ENCODE measurements around the gene FIP1L1.

FIP1L1 gene

GRCh38 chr4:53477038-53477565 is 99.7 kb downstream of the FIP1L1 start:
- TF ChIP-seq CTCF (IDR thresholded peaks at IDR 0.05; ENCODE audit: low read depth, low read length, missing control alignments): no peak
- Histone ChIP-seq H3K36me3 (replicated peaks) (no peaks in the 10 kb centered on the region), H3K4me3 (ENCODE audit: low read depth, low read length) (no peak overlapping the region), H3K27ac (peak overlapping the region; percentile 81), H3K27me3 (replicated peaks) (no peaks in the 10 kb centered on the region)
- in situ Hi-C loops (cut with HindIII; ENCODE audit: low pct_ligation_motif_present, low sequenced_read_pairs): no loop called here
- no peak for DNase-seq

- in situ Hi-C loops (cut with HindIII; ENCODE audit: low pct_ligation_motif_present, low sequenced_read_pairs): no loop called here
- no peak for DNase-seq
- no peaks in the 10 kb centered on the region for H3K27me3 ChIP-seq (replicated peaks)
- H3K27ac ChIP-seq: peak overlapping the region; percentile 81
- no peaks in the 10 kb centered on the region for H3K36me3 ChIP-seq (replicated peaks)
- TF ChIP-seq CTCF (IDR thresholded peaks at IDR 0.05; ENCODE audit: low read depth, low read length, missing control alignments): no peak
- H3K4me3 ChIP-seq (ENCODE audit: low read depth, low read length): no peak overlapping the region
These were observed 100.2 kb downstream of the FIP1L1 start for GRCh38 chr4:53477636-53478035.

- peak; percentile 85 for DNase-seq
- TF ChIP-seq CTCF (IDR thresholded peaks at IDR 0.05; ENCODE audit: low read depth, low read length, missing control alignments): no peak
- no peak overlapping the region for H3K4me3 ChIP-seq (ENCODE audit: low read depth, low read length)
- H3K27ac ChIP-seq: peak overlapping the region; percentile 85
- in situ Hi-C loops (cut with HindIII; ENCODE audit: low pct_ligation_motif_present, low sequenced_read_pairs): no loop called here
- no peaks in the 10 kb centered on the region for H3K27me3 ChIP-seq (replicated peaks)
- H3K36me3 ChIP-seq (replicated peaks): no peaks in the 10 kb centered on the region
These were observed 101.4 kb downstream of the FIP1L1 start for GRCh38 chr4:53478671-53479456.

- H3K4me3 ChIP-seq (ENCODE audit: low read depth, low read length): no peak overlapping the region
- H3K27ac ChIP-seq: peak overlapping the region; percentile 85
- peak; percentile 35 for DNase-seq
- in situ Hi-C loops (cut with HindIII; ENCODE audit: low pct_ligation_motif_present, low sequenced_read_pairs): no loop called here
- no peak for TF ChIP-seq CTCF (IDR thresholded peaks at IDR 0.05; ENCODE audit: low read depth, low read length, missing control alignments)
- no peaks in the 10 kb centered on the region for H3K27me3 ChIP-seq (replicated peaks)
- no peaks in the 10 kb centered on the region for H3K36me3 ChIP-seq (replicated peaks)
These were observed 102.5 kb downstream of the FIP1L1 start for GRCh38 chr4:53479736-53480525.

GRCh38 chr4:53480909-53481308 is 103.5 kb downstream of the FIP1L1 start:
- in situ Hi-C loops (cut with HindIII; ENCODE audit: low pct_ligation_motif_present, low sequenced_read_pairs): no loop called here
- H3K27ac ChIP-seq: no peak overlapping the region
- no peaks in the 10 kb centered on the region for H3K36me3 ChIP-seq (replicated peaks)
- H3K27me3 ChIP-seq (replicated peaks): no peaks in the 10 kb centered on the region
- DNase-seq: no peak
- no peak for TF ChIP-seq CTCF (IDR thresholded peaks at IDR 0.05; ENCODE audit: low read depth, low read length, missing control alignments)
- H3K4me3 ChIP-seq (ENCODE audit: low read depth, low read length): no peak overlapping the region
